ENCODE data around the gene PCDHB8.

GRCh38 chr5:141155540-141156374 is 21.8 kb upstream of the PCDHB8 start:
- peak in 2 of 3 experiments; percentile 28 to 40; a peak in 3 of 6 replicates for TF ChIP-seq CTCF (IDR thresholded peaks at IDR 0.05 in 2 of 3, conservative IDR thresholded peaks at IDR 0.05 in 1 of 3; ENCODE audit: borderline replicate concordance in 1 of 3, insufficient read depth in 1 of 3, low read depth in 2 of 3, low read length in 2 of 3)
- TF ChIP-seq POLR2A (IDR thresholded peaks at IDR 0.05; ENCODE audit: borderline replicate concordance, extremely low read depth, insufficient read depth, insufficient read length) = no peak
- no peak for TF ChIP-seq TCF7L2 (IDR thresholded peaks at IDR 0.05; ENCODE audit: borderline replicate concordance, extremely low read depth, insufficient read depth, insufficient read length)
- TF ChIP-seq SP1 (IDR thresholded peaks at IDR 0.05; ENCODE audit: low read depth) = no peak
- no peak for TF ChIP-seq EGR1 (IDR thresholded peaks at IDR 0.05; ENCODE audit: low read depth)
- no peak for TF ChIP-seq MAX (IDR thresholded peaks at IDR 0.05)
- TF ChIP-seq ZNF274 (IDR thresholded peaks at IDR 0.05; ENCODE audit: low read depth, low read length) = no peak
- TF ChIP-seq ATF3 (IDR thresholded peaks at IDR 0.05) = no peak
- no peak for TF ChIP-seq REST (IDR thresholded peaks at IDR 0.05; ENCODE audit: low read depth)
- TF ChIP-seq ZFX (IDR thresholded peaks at IDR 0.05) = no peak
- TF ChIP-seq EZH2phosphoT487 (IDR thresholded peaks at IDR 0.05; ENCODE audit: borderline replicate concordance) = no peak
- TF ChIP-seq YY1 (IDR thresholded peaks at IDR 0.05; ENCODE audit: extremely low read depth, insufficient replicate concordance, low read depth, low read length) = no peak
- TF ChIP-seq EZH2 (IDR thresholded peaks at IDR 0.05) = no peak
- no peak for TF ChIP-seq SIN3A (IDR thresholded peaks at IDR 0.05; ENCODE audit: low read depth)

All from HCT116 (cell line).